ENCODE results near the gene OCLN.

GRCh38 chr5:69528035-69528434 is 35.4 kb downstream of the OCLN start:
- TF ChIP-seq, protein P1, sequence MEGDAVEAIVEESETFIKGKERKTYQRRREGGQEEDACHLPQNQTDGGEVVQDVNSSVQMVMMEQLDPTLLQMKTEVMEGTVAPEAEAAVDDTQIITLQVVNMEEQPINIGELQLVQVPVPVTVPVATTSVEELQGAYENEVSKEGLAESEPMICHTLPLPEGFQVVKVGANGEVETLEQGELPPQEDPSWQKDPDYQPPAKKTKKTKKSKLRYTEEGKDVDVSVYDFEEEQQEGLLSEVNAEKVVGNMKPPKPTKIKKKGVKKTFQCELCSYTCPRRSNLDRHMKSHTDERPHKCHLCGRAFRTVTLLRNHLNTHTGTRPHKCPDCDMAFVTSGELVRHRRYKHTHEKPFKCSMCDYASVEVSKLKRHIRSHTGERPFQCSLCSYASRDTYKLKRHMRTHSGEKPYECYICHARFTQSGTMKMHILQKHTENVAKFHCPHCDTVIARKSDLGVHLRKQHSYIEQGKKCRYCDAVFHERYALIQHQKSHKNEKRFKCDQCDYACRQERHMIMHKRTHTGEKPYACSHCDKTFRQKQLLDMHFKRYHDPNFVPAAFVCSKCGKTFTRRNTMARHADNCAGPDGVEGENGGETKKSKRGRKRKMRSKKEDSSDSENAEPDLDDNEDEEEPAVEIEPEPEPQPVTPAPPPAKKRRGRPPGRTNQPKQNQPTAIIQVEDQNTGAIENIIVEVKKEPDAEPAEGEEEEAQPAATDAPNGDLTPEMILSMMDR (IDR thresholded peaks at IDR 0.05): no peak
- TF ChIP-seq REST (IDR thresholded peaks at IDR 0.05; ENCODE audit: insufficient read depth in 1 of 2, low read depth in 2 of 2, low read length in 1 of 2): no peak
- TF ChIP-seq SIN3A (IDR thresholded peaks at IDR 0.05; ENCODE audit: borderline replicate concordance, insufficient read depth, low read depth, low read length): no peak
- TF ChIP-seq POLR2AphosphoS5 (IDR thresholded peaks at IDR 0.05; ENCODE audit: low read depth, low read length): no peak

All from Panc1 (cell line).